Spleen (tissue), 7 donors: Measurements from ENCODE around the gene ACYP2.

Experiments used
- POLR2A ChIP-seq, 3 donors: fragments of 450-650 bp; IDR thresholded peaks; one replicate each; pipeline ENCODE4 v1.5.1; 2017; ENCODE audit warnings: antibody characterized with exemption in 3 of 3, mild to moderate bottlenecking in 1 of 3
- POLR2AphosphoS5 ChIP-seq, 3 donors: sonication (generic); formaldehyde crosslinking; IDR thresholded peaks; one replicate each; pipeline ENCODE4 v1.5.1; 2017; ENCODE audit warnings: antibody characterized with exemption in 3 of 3
- TF ChIP-seq, protein P1 (sequence below), 11 experiments: fragments of 200-600 bp in 7 of 11; fragments of 450-650 bp in 4 of 11; sonication (generic) in 4 of 11; IDR thresholded peaks in 8 of 11; conservative IDR thresholded peaks in 3 of 11; 1 replicate in 7 of 11; 2 replicates in 4 of 11; pipeline versions ENCODE4 v1.4.0 to v1.8.0; 2016 to 2021; ENCODE audit warnings: antibody characterized with exemption in 11 of 11, inconsistent platforms in 4 of 11, mild to moderate bottlenecking in 1 of 11
- donor health status: DM: no; HTN: no; CAD: no; lungs with moderate emphysema.
- donor health status: DM: no; HTN: no; CAD: no.
- donor health status: DM: no; HTN: no; CAD: no.

DNA sequence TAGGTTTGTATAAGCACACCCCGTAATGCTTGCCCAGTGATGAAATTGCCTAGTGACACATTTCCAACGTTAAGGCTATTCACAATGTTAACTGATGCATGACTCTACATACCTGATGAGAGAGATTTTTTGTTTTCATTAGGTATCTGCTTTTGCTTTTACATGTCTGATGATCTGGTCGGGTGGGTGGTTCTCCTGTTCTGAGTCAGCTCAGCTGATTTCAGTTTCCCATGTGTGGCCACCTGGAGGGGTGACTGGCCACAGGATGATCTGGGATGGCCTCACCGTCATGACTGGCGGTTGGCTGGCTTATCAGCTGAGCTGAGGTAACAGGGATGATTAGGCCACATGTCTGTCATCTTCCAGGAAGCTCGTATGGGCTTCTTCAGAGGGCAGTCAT is 33.8 kb upstream of the ACYP2 start:
- TF ChIP-seq, protein P1, sequence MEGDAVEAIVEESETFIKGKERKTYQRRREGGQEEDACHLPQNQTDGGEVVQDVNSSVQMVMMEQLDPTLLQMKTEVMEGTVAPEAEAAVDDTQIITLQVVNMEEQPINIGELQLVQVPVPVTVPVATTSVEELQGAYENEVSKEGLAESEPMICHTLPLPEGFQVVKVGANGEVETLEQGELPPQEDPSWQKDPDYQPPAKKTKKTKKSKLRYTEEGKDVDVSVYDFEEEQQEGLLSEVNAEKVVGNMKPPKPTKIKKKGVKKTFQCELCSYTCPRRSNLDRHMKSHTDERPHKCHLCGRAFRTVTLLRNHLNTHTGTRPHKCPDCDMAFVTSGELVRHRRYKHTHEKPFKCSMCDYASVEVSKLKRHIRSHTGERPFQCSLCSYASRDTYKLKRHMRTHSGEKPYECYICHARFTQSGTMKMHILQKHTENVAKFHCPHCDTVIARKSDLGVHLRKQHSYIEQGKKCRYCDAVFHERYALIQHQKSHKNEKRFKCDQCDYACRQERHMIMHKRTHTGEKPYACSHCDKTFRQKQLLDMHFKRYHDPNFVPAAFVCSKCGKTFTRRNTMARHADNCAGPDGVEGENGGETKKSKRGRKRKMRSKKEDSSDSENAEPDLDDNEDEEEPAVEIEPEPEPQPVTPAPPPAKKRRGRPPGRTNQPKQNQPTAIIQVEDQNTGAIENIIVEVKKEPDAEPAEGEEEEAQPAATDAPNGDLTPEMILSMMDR (IDR thresholded peaks at IDR 0.05 in 8 of 11, conservative IDR thresholded peaks at IDR 0.05 in 3 of 11), result no peak
- TF ChIP-seq POLR2AphosphoS5 (IDR thresholded peaks at IDR 0.05) (no peak), POLR2A (IDR thresholded peaks at IDR 0.05) (no peak)
